H1 (cell line): Measurements from ENCODE around the gene PAWR. TPM values are rescaled to one million over a fixed set of nuclear protein-coding genes. Genes with fewer than 3 reads are reported as not detected.

Experiments
- CTCF ChIA-PET: fragments of 300-600 bp; sonication (Branson Sonifier 250); formaldehyde crosslinking; loops from one replicate; lab custom pipeline; 2021; ENCODE audit not compliant: partially characterized antibody; lab: Charles Lee
- POLR2A ChIA-PET: fragments of 300-600 bp; sonication (Branson Sonifier 250); formaldehyde crosslinking; loops from one replicate; lab custom pipeline; 2021; ENCODE audit warnings: inconsistent platforms; ENCODE audit not compliant: partially characterized antibody; lab: Charles Lee
- DNase-seq, 2 experiments: peaks; one replicate each; pipeline versions ENCODE4 v3.0.0 to v3.0.0-alpha.2; 2010 to 2022; ENCODE audit warnings: low spot score in 2 of 2, low read depth in 1 of 2, mixed read lengths in 1 of 2
- FAIRE-seq: peaks from 2 replicates; lab custom pipeline; 2011; peaks lifted over from hg19 to GRCh38; lab: Jason Lieb, UNC
- H2AFZ ChIP-seq: 2 replicates; pipeline ENCODE4 v1.8.1; 2012; ENCODE audit warnings: low read length, inconsistent platforms
- H2AK5ac ChIP-seq: 2 replicates; pipeline ENCODE4 v1.6.1; 2013; ENCODE audit warnings: low read depth, low read length
- H2BK120ac ChIP-seq: replicated peaks from 2 replicates; pipeline ENCODE3; 2013; ENCODE audit warnings: low read depth, low read length, inconsistent platforms
- H2BK12ac ChIP-seq: 2 replicates; pipeline ENCODE4 v1.6.1; 2013; ENCODE audit warnings: low read depth, low read length
- H2BK15ac ChIP-seq: 2 replicates; pipeline ENCODE4 v1.6.1; 2013; ENCODE audit warnings: low read length
- H2BK20ac ChIP-seq: 2 replicates; pipeline ENCODE4 v1.6.1; 2013; ENCODE audit warnings: low read length
- H2BK5ac ChIP-seq: 2 replicates; pipeline ENCODE4 v1.6.1; 2013; ENCODE audit warnings: low read depth, low read length
- H3K14ac ChIP-seq: 2 replicates; pipeline ENCODE4 v1.6.1; 2013; ENCODE audit warnings: inconsistent platforms; ENCODE audit not compliant: insufficient read length
- H3K18ac ChIP-seq: 2 replicates; pipeline ENCODE4 v1.6.1; 2013; ENCODE audit warnings: low read length; ENCODE audit errors: extremely low read depth
- H3K23ac ChIP-seq: 2 replicates; pipeline ENCODE4 v1.6.1; 2013; ENCODE audit warnings: inconsistent platforms; ENCODE audit not compliant: insufficient read length
- H3K23me2 ChIP-seq: 2 replicates; pipeline ENCODE4 v1.6.1; 2013; ENCODE audit warnings: low read depth, low read length
- H3K27ac ChIP-seq: 2 replicates; pipeline ENCODE4 v1.6.1; 2011; ENCODE audit warnings: low read depth, low read length, inconsistent platforms
- H3K27me3 ChIP-seq, 4 experiments: replicated peaks in 1 of 4; 1 replicate in 1 of 4; 2 replicates in 3 of 4; pipeline versions ENCODE4 v1.6.1 to v1.8.1; 2011 to 2013; ENCODE audit warnings: low read length in 3 of 4, mild to moderate bottlenecking in 3 of 4, inconsistent platforms in 2 of 4, mixed read lengths in 2 of 4, moderate library complexity in 1 of 4; ENCODE audit not compliant: control insufficient read depth in 3 of 4, insufficient read depth in 3 of 4; ENCODE audit errors: extremely low read depth in 1 of 4
- H3K36me3 ChIP-seq, 4 experiments: 2 replicates each; pipeline versions ENCODE4 v1.6.1 to v1.8.1; 2011 to 2013; ENCODE audit warnings: mild to moderate bottlenecking in 4 of 4, low read length in 3 of 4, moderate library complexity in 2 of 4, control low read depth in 1 of 4, inconsistent platforms in 1 of 4; ENCODE audit not compliant: insufficient read depth in 4 of 4, control insufficient read depth in 2 of 4
- H3K4ac ChIP-seq: replicated peaks from 2 replicates; pipeline ENCODE3; 2013; ENCODE audit warnings: low read length, low read depth, mixed read lengths, inconsistent platforms; ENCODE audit not compliant: insufficient read length
- H3K4me1 ChIP-seq, 4 experiments: replicated peaks in 1 of 4; 1 replicate in 1 of 4; 2 replicates in 3 of 4; pipeline versions ENCODE4 v1.6.1 to v1.8.1; 2011 to 2013; ENCODE audit warnings: low read length in 3 of 4, inconsistent platforms in 2 of 4, mixed read lengths in 1 of 4; ENCODE audit not compliant: insufficient read depth in 4 of 4, control insufficient read depth in 3 of 4
- H3K4me2 ChIP-seq, 2 experiments: 2 replicates each; pipeline versions ENCODE4 v1.6.1 to v1.8.1; 2011 to 2013; ENCODE audit warnings: low read depth in 2 of 2, low read length in 2 of 2, control low read depth in 1 of 2, inconsistent platforms in 1 of 2, mild to moderate bottlenecking in 1 of 2; ENCODE audit not compliant: insufficient read depth in 1 of 2
- H3K4me3 ChIP-seq, 4 experiments: fragments of 200-600, 300-600 bp in 1 of 4; sonication (generic), shearing (Covaris generic), sonication (Bioruptor Twin) in 1 of 4; 2 replicates each; pipeline versions ENCODE4 v1.5.1 to v1.8.1; 2011 to 2016; ENCODE audit warnings: low read length in 4 of 4, low read depth in 3 of 4, control low read depth in 2 of 4, inconsistent platforms in 2 of 4, mild to moderate bottlenecking in 2 of 4, mixed read lengths in 1 of 4, moderate library complexity in 1 of 4; ENCODE audit not compliant: insufficient read depth in 2 of 4; ENCODE audit errors: extremely low read depth in 1 of 4
- H3K56ac ChIP-seq: replicated peaks from 2 replicates; pipeline ENCODE3; 2013; ENCODE audit warnings: low read depth, mild to moderate bottlenecking, mixed read lengths, low read length, inconsistent platforms; ENCODE audit not compliant: insufficient read length
- H3K79me1 ChIP-seq: 2 replicates; pipeline ENCODE4 v1.6.1; 2013; ENCODE audit warnings: low read depth, low read length, control low read depth
- H3K79me2 ChIP-seq, 2 experiments: 2 replicates each; pipeline versions ENCODE4 v1.6.1 to v1.8.1; 2012 to 2013; ENCODE audit warnings: low read length in 2 of 2, mild to moderate bottlenecking in 2 of 2, inconsistent platforms in 1 of 2; ENCODE audit not compliant: insufficient read depth in 2 of 2, control insufficient read depth in 1 of 2
- H3K9ac ChIP-seq, 4 experiments: replicated peaks in 1 of 4; 1 replicate in 1 of 4; 2 replicates in 3 of 4; pipeline versions ENCODE4 v1.6.1 to v1.8.1; 2011 to 2013; ENCODE audit warnings: low read depth in 3 of 4, low read length in 3 of 4, control low read depth in 2 of 4, mild to moderate bottlenecking in 2 of 4, moderate library complexity in 2 of 4, inconsistent platforms in 1 of 4; ENCODE audit errors: extremely low read depth in 1 of 4
- H3K9me3 ChIP-seq, 2 experiments: 2 replicates each; pipeline versions ENCODE4 v1.6.1 to v1.8.1; 2012 to 2013; ENCODE audit warnings: mild to moderate bottlenecking in 2 of 2, moderate library complexity in 2 of 2, control low read depth in 1 of 2, inconsistent platforms in 1 of 2, low read depth in 1 of 2, low read length in 1 of 2, mixed read lengths in 1 of 2; ENCODE audit not compliant: insufficient read depth in 2 of 2
- H4K20me1 ChIP-seq, 2 experiments: replicated peaks in 1 of 2; 2 replicates each; pipeline versions ENCODE3 to v1.8.1; 2011 to 2013; ENCODE audit warnings: inconsistent platforms in 2 of 2, low read length in 2 of 2, mild to moderate bottlenecking in 1 of 2; ENCODE audit not compliant: insufficient read depth in 2 of 2, control insufficient read depth in 1 of 2
- H4K5ac ChIP-seq: 2 replicates; pipeline ENCODE4 v1.6.1; 2013; ENCODE audit warnings: low read length, low read depth, mixed read lengths, inconsistent platforms; ENCODE audit not compliant: insufficient read length
- H4K8ac ChIP-seq: 2 replicates; pipeline ENCODE4 v1.8.0; 2013; ENCODE audit warnings: mild to moderate bottlenecking, moderate library complexity, low read length, inconsistent platforms; ENCODE audit not compliant: insufficient read depth; ENCODE audit errors: extremely low read depth
- H4K91ac ChIP-seq: replicated peaks from 2 replicates; pipeline ENCODE3; 2013; ENCODE audit warnings: low read length, mixed read lengths, inconsistent platforms; ENCODE audit not compliant: insufficient read length
- CBX8 ChIP-seq: fragments of 300-800, 300-1000 bp; sonication (generic); IDR thresholded peaks from 2 replicates; pipeline ENCODE4 v1.7.1; 2016; ENCODE audit warnings: low read depth, low read length, borderline replicate concordance
- CHD1 ChIP-seq: IDR thresholded peaks from 2 replicates; pipeline ENCODE4 v1.6.1; 2012; ENCODE audit warnings: low read depth, low read length, improper control_type of control experiment
- KDM4A ChIP-seq: IDR thresholded peaks from one replicate; pipeline ENCODE4 v1.7.1; 2012; ENCODE audit warnings: low read depth, mild to moderate bottlenecking, moderate library complexity, low read length, inconsistent platforms; ENCODE audit not compliant: severe bottlenecking
- POLR2A ChIP-seq, 2 experiments: IDR thresholded peaks; 1 replicate in 1 of 2; 2 replicates in 1 of 2; pipeline ENCODE4 v1.6.1; 2011; ENCODE audit warnings: low read depth in 2 of 2, low read length in 2 of 2, mild to moderate bottlenecking in 2 of 2; ENCODE audit errors: control extremely low read depth in 1 of 2
- POLR2AphosphoS5 ChIP-seq: IDR thresholded peaks from 2 replicates; pipeline ENCODE4 v1.6.1; 2011; ENCODE audit warnings: low read depth, low read length
- SAP30 ChIP-seq: fragments of 300-600 bp; sonication (generic); IDR thresholded peaks from 2 replicates; pipeline ENCODE4 v1.7.1; 2012; ENCODE audit warnings: low read length, moderate library complexity, mild to moderate bottlenecking, inconsistent platforms; ENCODE audit not compliant: insufficient read depth, insufficient replicate concordance
- WGBS, 2 experiments: shearing (Covaris generic) in 1 of 2; methylation state at CpG; one replicate each; pipeline versions ENCODE4 v1.1.6 to v1.1.7; 2013 to 2015; ENCODE audit warnings: low lambda C conversion rate in 2 of 2, mixed read lengths in 2 of 2, inconsistent platforms in 1 of 2, low coverage in 1 of 2, missing lambda C conversion rate in 1 of 2; ENCODE audit not compliant: insufficient replicate concordance in 2 of 2, insufficient coverage in 1 of 2, insufficient read length in 1 of 2; ENCODE audit errors: extremely low coverage in 1 of 2, missing lambda C conversion rate in 1 of 2; 5-methylcytosine and 5-hydroxymethylcytosine counted together
- polyA plus RNA-seq, 7 experiments: library from polyadenylated mRNA; depleted of rRNA in 3 of 7; stranded (reverse) in 5 of 7; unstranded in 2 of 7; fragments of >200 nt in 5 of 7; fragments of 200-250 nt in 2 of 7; gene quantifications; 1 replicate in 5 of 7; 2 replicates in 1 of 7; 4 replicates in 1 of 7; pipeline versions ENCODE4 v1.2.1 to v1.2.3, GENCODE V29; 2011 to 2013; ENCODE audit warnings: missing spikeins in 2 of 7, mixed read lengths in 2 of 7
- total RNA-seq: library from RNA; stranded (reverse); fragmentation: NEBNext Ultra II Directional; extraction: Animal tissue kit (Norgen Biotek cat#: 25700); gene quantifications from 2 replicates; pipeline ENCODE4 v1.2.1, GENCODE V29; 2021

Gene PAWR
- total and polyA plus RNA-seq, 2 of the 8 experiments (the other 6 are each of a cell fraction or from before 2014, with no cell fraction given) = 28.3 to 327 TPM

GRCh38 chr12:79691511-79692248 lies 916 bp upstream of the PAWR start:
- H3K18ac ChIP-seq = peak overlapping the region; percentile 19; the same call in 1 of the 2 replicates
- no peak overlapping the region for H2BK5ac ChIP-seq
- peak overlapping the region; percentile 41 for H4K5ac ChIP-seq
- H2AFZ ChIP-seq = 0 out of 2 replicates have a peak overlapping the region, but pooled peaks have one; percentile 33
- H3K9me3 ChIP-seq = no peaks in the 10 kb centered on the region
- H3K14ac ChIP-seq = no peak overlapping the region
- peak overlapping the region; percentile 71 for H3K4ac ChIP-seq
- H2AK5ac ChIP-seq = no peak overlapping the region
- 3% methylated on average over 11 of the region's 11 CpGs; no CpG with 5 or more reads in 1 of the 2 experiments for WGBS, 2 experiments
- H3K36me3 ChIP-seq = peaks cover 0 to 3% (median 0%) of the 10 kb centered on the region in 4 experiments; a peak in 1 of 8 replicates
- peak overlapping the region; percentile 3; the same call in 1 of the 2 replicates for H2BK12ac ChIP-seq
- no peak overlapping the region for H3K23ac ChIP-seq
- 0 out of 3 replicates have a peak, but pooled peaks of 1 of the 2 experiments have one; percentile 5 for TF ChIP-seq POLR2A (IDR thresholded peaks at IDR 0.05; ENCODE audit: control extremely low read depth in 1 of 2, low read depth in 2 of 2, low read length in 2 of 2)
- TF ChIP-seq KDM4A = peak; percentile 8
- TF ChIP-seq CHD1 = no peak
- TF ChIP-seq CBX8 = no peak
- TF ChIP-seq SAP30 = peak; percentile 22
- TF ChIP-seq POLR2AphosphoS5 = 0 out of 2 replicates have a peak, but pooled peaks have one; percentile 6
- peak overlapping the region; percentile 53 to 96 (median 78) for H3K4me3 ChIP-seq
- H3K27me3 ChIP-seq = no peaks in the 10 kb centered on the region
- peaks cover 4 to 8% (median 5%) of the 10 kb centered on the region in 4 experiments; a peak in 6 of 7 replicates for H3K4me1 ChIP-seq
- peak overlapping the region; percentile 69 to 80 (median 73) for H3K9ac ChIP-seq
- H2BK120ac ChIP-seq = no peak overlapping the region
- no peak overlapping the region for H4K8ac ChIP-seq
- peak overlapping the region; percentile 69 for H3K27ac ChIP-seq
- no peaks in the 10 kb centered on the region for H3K79me1 ChIP-seq
- H3K79me2 ChIP-seq = peaks cover 24 to 56% of the 10 kb centered on the region in 2 experiments
- ChIA-PET POLR2A (interaction anchor here (0.6 to 9.3 kb wide), 14 partner anchors 10 to 1081 kb away, joined by 3 to 91 read pairs (median 5); no protein-coding TSS in a partner anchor), CTCF (interaction anchor here (0.8 to 1.7 kb wide), 6 partner anchors 36 to 159 kb away, joined by 3 to 4 read pairs (median 3); no protein-coding TSS in a partner anchor)
- H3K56ac ChIP-seq = no peak overlapping the region
- no peak overlapping the region for H2BK15ac ChIP-seq
- FAIRE-seq (no peak), DNase-seq (no peak)
- H3K23me2 ChIP-seq = peaks cover 9% of the 10 kb centered on the region
- no peak overlapping the region for H2BK20ac ChIP-seq
- peak overlapping the region; percentile 86 to 96 for H3K4me2 ChIP-seq
- H4K91ac ChIP-seq = no peak overlapping the region
- H4K20me1 ChIP-seq = peaks cover 0 to 2% of the 10 kb centered on the region in 2 experiments
